RCC 7860 (cell line): ENCODE data around the gene KREMEN1.

Experiments
- DNase-seq: peaks from one replicate; pipeline ENCODE4 v3.0.0-alpha.2; 2015; ENCODE audit warnings: low spot score
- FAIRE-seq: peaks from 2 replicates; lab custom pipeline; 2012; peaks lifted over from hg19 to GRCh38; lab: Jason Lieb, UNC

The KREMEN1 gene

GRCh38 chr22:29203488-29204454, 130.9 kb downstream of the KREMEN1 start:
- DNase-seq (no peak), FAIRE-seq (no peak)

GRCh38 chr22:29204455-29205183, 131.8 kb downstream of the KREMEN1 start:
- FAIRE-seq, result no peak

GRCh38 chr22:29205252-29205593, 132.4 kb downstream of the KREMEN1 start:
- FAIRE-seq (no peak), DNase-seq (no peak)

More at GRCh38 chr22:29204455-29205183, 131.8 kb downstream of the KREMEN1 start:
- DNase-seq, result no peak

GRCh38 chr22:29205594-29206371, 132.9 kb downstream of the KREMEN1 start, which contains the start of gene EMID1:
EMID1 (plus strand) TSS chr22:29205896; CDS start chr22:29206039, 143 bp downstream.
- FAIRE-seq (no peak), DNase-seq (no peak)

GRCh38 chr22:29206372-29207242, 133.8 kb downstream of the KREMEN1 start:
- DNase-seq (no peak), FAIRE-seq (no peak)

GRCh38 chr22:29207243-29207550, 134.4 kb downstream of the KREMEN1 start:
- no peak for FAIRE-seq

GRCh38 chr22:29207562-29208501, 135.0 kb downstream of the KREMEN1 start:
- no peak for FAIRE-seq

More at GRCh38 chr22:29207243-29207550, 134.4 kb downstream of the KREMEN1 start:
- no peak for DNase-seq

GRCh38 chr22:29208502-29208862, 135.6 kb downstream of the KREMEN1 start:
- FAIRE-seq (no peak), DNase-seq (no peak)

More at GRCh38 chr22:29207562-29208501, 135.0 kb downstream of the KREMEN1 start:
- no peak for DNase-seq

GRCh38 chr22:29208879-29209623, 136.2 kb downstream of the KREMEN1 start:
- FAIRE-seq, result no peak

GRCh38 chr22:29209624-29209929, 136.7 kb downstream of the KREMEN1 start:
- FAIRE-seq, result no peak
- DNase-seq, result no peak

More at GRCh38 chr22:29208879-29209623, 136.2 kb downstream of the KREMEN1 start:
- no peak for DNase-seq

GRCh38 chr22:29211066-29211465, 138.2 kb downstream of the KREMEN1 start:
- FAIRE-seq, result no peak
- DNase-seq, result no peak

- DNase-seq (no peak), FAIRE-seq (no peak)
These were observed 138.6 kb downstream of the KREMEN1 start for GRCh38 chr22:29211466-29211865.

GRCh38 chr22:29212743-29213142, 139.9 kb downstream of the KREMEN1 start:
- DNase-seq, result no peak
- no peak for FAIRE-seq

- no peak for FAIRE-seq
These were observed 140.7 kb downstream of the KREMEN1 start for GRCh38 chr22:29213493-29213892.

GRCh38 chr22:29214232-29214631, 141.4 kb downstream of the KREMEN1 start:
- no peak for DNase-seq
- FAIRE-seq, result no peak

More at GRCh38 chr22:29213493-29213892, 140.7 kb downstream of the KREMEN1 start:
- DNase-seq, result no peak

GRCh38 chr22:29215012-29215860, 142.4 kb downstream of the KREMEN1 start:
- DNase-seq (no peak), FAIRE-seq (no peak)
